HG02798 (cell line): Measurements from ENCODE around the gene SCCPDH.
"Not testable (repeated sequence)": the region's sequence is repeated elsewhere in the genome, so short reads cannot be mapped to it uniquely, and the experiment has no call there.

Experiments
- ATAC-seq: cut with Tn5 transposase; IDR thresholded peaks from one replicate; pipeline ENCODE4 v1.9.1; 2021; ENCODE audit warnings: mild to moderate bottlenecking; ENCODE audit not compliant: unreplicated experiment, poor library complexity

SCCPDH gene

GRCh38 chr1:246797157-246797556, 72.9 kb downstream of the SCCPDH start:
- no peak for ATAC-seq

DNA sequence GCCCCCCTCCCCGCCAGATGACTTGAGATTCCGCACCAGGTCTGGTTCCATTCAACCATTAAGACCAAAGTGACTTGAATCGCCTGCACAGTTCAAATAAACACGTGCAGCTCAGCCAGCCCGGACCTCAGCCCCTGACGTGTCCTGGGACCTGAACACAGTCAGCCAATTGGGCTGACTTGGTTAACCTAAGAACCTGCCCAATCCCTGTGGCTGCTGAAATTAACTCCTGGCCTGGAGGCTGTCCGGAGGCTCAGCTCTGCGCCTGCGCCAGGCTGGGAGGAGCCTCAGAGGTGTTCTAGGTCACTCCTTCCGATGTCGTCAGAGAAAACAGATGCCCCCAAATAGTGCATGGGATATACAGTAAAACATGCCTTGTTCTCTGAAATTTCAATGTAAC, 73.4 kb downstream of the SCCPDH start:
- ATAC-seq, result no peak

- no peak for ATAC-seq
Measured at GRCh38 chr1:246798107-246798506, 73.9 kb downstream of the SCCPDH start.

- ATAC-seq, result no peak
Measured at GRCh38 chr1:246798606-246799496, 74.6 kb downstream of the SCCPDH start.

- no peak for ATAC-seq
Measured at GRCh38 chr1:246800356-246800755, 76.1 kb downstream of the SCCPDH start.

GRCh38 chr1:246800756-246801155, 76.5 kb downstream of the SCCPDH start:
- ATAC-seq, result no peak

- no peak for ATAC-seq
Measured at GRCh38 chr1:246801241-246802020, 77.2 kb downstream of the SCCPDH start.

- ATAC-seq, result no peak
Measured at GRCh38 chr1:246803373-246803772, 79.2 kb downstream of the SCCPDH start.

DNA sequence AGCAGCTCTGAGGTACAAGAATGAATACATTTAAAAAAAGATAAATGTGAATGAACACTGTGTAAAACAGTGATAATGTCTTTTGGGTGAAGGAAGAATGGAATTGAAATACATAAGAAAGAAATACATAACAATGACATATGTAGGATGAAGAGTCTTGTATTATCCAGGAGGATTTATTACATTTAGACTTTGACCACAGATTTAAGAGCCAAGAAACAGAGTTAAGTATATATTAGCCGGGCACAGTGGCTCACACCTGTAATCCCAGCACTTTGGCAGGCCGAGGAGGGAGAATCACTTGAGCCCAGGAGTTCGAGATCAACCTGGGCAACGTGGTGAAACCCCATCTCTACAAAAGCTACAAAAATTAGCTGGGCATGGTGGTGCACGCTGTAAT, 79.7 kb downstream of the SCCPDH start:
- no peak for ATAC-seq

DNA sequence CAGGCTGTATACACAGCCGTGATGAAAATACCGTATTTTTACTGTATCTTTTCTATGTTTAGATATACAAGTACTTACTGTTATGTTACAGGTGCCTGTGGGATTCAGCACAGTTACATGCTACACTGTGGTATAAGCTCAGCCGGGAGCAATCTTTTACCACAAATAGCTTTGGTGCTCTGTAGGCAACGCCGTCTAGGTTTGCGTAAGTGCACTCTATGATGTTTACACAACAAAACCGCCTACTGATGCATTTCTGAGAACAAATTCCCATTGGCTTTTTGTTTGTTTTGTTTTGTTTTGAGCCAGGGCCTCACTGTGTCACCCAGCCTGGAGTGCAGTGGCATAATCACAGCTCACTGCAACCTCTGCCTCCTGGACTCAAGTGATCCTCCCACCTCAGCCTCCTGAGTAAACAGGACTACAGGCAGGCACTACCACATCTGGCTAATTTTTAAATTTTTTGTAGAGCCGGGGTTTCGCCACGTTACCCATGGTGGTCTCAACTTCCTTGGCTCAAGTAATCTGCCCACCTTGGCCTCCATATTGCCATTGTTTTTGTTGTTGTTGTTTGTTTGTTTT, 81.0 kb downstream of the SCCPDH start:
- ATAC-seq, result no peak

DNA sequence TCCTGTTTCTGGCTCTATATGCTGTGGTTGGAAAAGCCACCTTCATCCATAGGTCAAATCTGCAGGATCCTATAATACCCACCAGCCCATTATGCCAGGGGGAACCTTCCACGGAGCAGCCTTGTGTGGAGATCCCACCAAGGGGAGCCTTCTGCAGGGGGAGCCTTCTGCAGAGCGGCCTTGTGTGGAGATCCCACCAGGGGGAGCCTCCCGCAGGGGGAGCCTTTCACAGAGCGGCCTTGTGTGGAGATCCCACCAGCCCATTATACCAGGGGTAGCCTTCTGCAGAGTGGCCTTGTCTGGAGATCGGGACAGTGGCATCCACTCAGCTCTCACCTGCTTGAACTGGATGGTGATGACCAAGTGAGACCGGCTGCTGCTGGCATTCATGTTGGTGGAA, 85.3 kb downstream of the SCCPDH start:
- no peak for ATAC-seq

DNA sequence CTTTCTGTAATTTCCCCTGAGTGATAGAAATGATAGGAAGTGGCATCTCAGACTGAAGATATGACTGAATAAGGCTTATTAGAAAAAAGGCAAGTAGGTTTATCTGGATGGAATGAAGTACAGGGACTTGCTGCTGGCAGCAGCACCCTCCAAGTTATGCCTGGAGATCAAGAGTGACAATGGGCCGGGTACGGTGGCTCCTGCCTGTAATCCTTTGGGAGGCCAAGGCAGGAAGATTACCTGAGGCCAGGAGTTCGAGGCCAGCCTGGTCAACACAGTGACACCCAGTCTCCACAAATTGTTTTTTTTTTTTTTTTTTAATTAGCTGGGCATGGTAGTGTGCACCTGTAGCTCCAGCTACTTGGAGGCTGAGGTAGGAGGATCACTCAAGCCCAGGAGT, 87.8 kb downstream of the SCCPDH start:
- no peak for ATAC-seq

DNA sequence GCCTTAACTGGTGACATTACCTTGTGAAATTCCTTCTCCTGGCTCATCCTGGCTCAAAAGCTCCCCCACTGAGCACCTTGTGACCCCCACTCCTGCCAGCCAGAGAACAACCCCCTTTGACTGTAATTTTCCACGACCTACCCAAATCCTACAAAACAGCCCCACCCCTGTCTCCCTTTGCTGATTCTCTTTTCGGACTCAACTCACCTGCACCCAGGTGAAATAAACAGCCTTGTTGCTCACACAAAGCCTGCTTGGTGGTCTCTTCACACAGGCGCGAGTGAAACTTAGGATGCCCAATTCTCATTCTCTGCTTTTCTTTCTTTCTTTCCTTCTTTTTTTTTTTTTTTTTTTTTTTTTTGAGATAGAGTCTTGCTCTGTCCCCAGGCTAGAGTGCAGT, 89.1 kb downstream of the SCCPDH start:
- ATAC-seq, result not testable (repeated sequence)

DNA sequence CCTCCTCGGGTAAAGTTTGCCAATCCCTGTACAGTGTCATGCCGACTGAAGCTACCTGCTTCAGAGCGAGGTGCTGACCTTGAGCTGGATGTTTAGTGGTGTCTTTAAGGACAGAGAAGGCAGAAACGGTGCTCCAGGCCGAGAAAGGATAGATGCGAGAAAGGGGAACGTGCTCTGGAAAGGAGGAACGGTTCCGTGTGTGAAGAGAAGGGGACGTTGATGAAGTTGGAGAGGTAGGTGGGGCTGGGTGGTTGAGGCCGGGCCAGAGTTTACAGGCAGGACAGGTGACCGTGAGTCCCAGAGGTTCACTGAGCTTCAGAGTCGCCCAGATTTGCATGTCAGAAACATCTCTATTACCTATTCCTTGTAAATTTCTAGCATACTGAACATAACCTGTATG, 90.7 kb downstream of the SCCPDH start:
- no peak for ATAC-seq

- no peak for ATAC-seq
Measured at GRCh38 chr1:246815693-246816270, 91.6 kb downstream of the SCCPDH start.
